Esophagus squamous epithelium (tissue), 4 donors: ENCODE measurements around the gene MPV17L2.

Experiments used
- POLR2A ChIP-seq, 4 donors: fragments of 450-650 bp; IDR thresholded peaks; one replicate each; pipeline ENCODE4 v1.6.1; 2017; ENCODE audit warnings: antibody characterized with exemption in 4 of 4, mild to moderate bottlenecking in 4 of 4, moderate library complexity in 3 of 4
- TF ChIP-seq, protein P1 (sequence below), 6 experiments: fragments of 450-650 bp in 4 of 6; fragments of 200-600 bp in 2 of 6; sonication (generic) in 2 of 6; IDR thresholded peaks; one replicate each; pipeline ENCODE4 v1.5.1; 2016 to 2019; ENCODE audit warnings: antibody characterized with exemption in 6 of 6, mild to moderate bottlenecking in 4 of 6, moderate library complexity in 4 of 6

DNA sequence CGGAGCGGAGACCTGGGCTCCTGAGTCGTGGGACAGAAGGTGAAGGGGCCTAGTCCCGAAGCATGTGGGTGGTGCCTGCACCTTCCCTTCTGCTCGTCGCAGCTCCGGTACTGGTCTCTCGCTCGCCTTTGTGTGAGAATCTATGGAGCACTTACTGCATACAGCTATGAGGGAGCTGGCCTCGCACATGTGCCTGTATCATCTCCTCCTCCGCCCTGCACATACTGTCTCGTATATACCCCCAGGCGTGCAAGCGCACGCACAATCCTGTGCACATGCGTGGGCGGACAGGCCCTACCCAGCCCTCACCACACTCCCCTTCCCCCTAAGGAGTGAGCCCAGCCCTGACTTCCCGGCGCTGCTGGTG lies 31.4 kb upstream of the MPV17L2 start:
- TF ChIP-seq POLR2A (IDR thresholded peaks at IDR 0.05) = no peak
- TF ChIP-seq, protein P1, sequence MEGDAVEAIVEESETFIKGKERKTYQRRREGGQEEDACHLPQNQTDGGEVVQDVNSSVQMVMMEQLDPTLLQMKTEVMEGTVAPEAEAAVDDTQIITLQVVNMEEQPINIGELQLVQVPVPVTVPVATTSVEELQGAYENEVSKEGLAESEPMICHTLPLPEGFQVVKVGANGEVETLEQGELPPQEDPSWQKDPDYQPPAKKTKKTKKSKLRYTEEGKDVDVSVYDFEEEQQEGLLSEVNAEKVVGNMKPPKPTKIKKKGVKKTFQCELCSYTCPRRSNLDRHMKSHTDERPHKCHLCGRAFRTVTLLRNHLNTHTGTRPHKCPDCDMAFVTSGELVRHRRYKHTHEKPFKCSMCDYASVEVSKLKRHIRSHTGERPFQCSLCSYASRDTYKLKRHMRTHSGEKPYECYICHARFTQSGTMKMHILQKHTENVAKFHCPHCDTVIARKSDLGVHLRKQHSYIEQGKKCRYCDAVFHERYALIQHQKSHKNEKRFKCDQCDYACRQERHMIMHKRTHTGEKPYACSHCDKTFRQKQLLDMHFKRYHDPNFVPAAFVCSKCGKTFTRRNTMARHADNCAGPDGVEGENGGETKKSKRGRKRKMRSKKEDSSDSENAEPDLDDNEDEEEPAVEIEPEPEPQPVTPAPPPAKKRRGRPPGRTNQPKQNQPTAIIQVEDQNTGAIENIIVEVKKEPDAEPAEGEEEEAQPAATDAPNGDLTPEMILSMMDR (IDR thresholded peaks at IDR 0.05) = peak in 1 of 6 experiments; percentile 0
